ENCODE measurements around the gene VPS33A.

Gene VPS33A

GRCh38 chr12:122266230-122266901 lies at the start of gene VPS33A:
Gene VPS33A, minus strand, starts transcription at chr12:122266494. Its CDS starts 86 bp downstream, at chr12:122266408.
- in situ Hi-C loops (cut with MboI; ENCODE audit: low sequenced_read_pairs, unreplicated experiment) = no loop called here
- TF ChIP-seq CTCF (IDR thresholded peaks at IDR 0.05; ENCODE audit: borderline replicate concordance, control extremely low read depth, extremely low read depth, insufficient read depth, missing control alignments) = no peak
- DNase-seq (ENCODE audit: low spot score) = peak; percentile 97

GRCh38 chr12:122312926-122313325 lies 46.6 kb upstream of the VPS33A start:
- DNase-seq (ENCODE audit: low spot score) = no peak
- TF ChIP-seq CTCF (IDR thresholded peaks at IDR 0.05; ENCODE audit: borderline replicate concordance, control extremely low read depth, extremely low read depth, insufficient read depth, missing control alignments) = no peak
- in situ Hi-C loops (cut with MboI; ENCODE audit: low sequenced_read_pairs, unreplicated experiment) = no loop called here

GRCh38 chr12:122311696-122312095 lies 45.4 kb upstream of the VPS33A start:
- in situ Hi-C loops (cut with MboI; ENCODE audit: low sequenced_read_pairs, unreplicated experiment) = no loop called here
- no peak for TF ChIP-seq CTCF (IDR thresholded peaks at IDR 0.05; ENCODE audit: borderline replicate concordance, control extremely low read depth, extremely low read depth, insufficient read depth, missing control alignments)
- no peak for DNase-seq (ENCODE audit: low spot score)

GRCh38 chr12:122310626-122311333 lies 44.5 kb upstream of the VPS33A start:
- no peak for TF ChIP-seq CTCF (IDR thresholded peaks at IDR 0.05; ENCODE audit: borderline replicate concordance, control extremely low read depth, extremely low read depth, insufficient read depth, missing control alignments)
- DNase-seq (ENCODE audit: low spot score) = no peak
- in situ Hi-C loops (cut with MboI; ENCODE audit: low sequenced_read_pairs, unreplicated experiment) = no loop called here

GRCh38 chr12:122309564-122310121 lies 43.3 kb upstream of the VPS33A start:
- TF ChIP-seq CTCF (IDR thresholded peaks at IDR 0.05; ENCODE audit: borderline replicate concordance, control extremely low read depth, extremely low read depth, insufficient read depth, missing control alignments) = no peak
- no peak for DNase-seq (ENCODE audit: low spot score)
- in situ Hi-C loops (cut with MboI; ENCODE audit: low sequenced_read_pairs, unreplicated experiment) = no loop called here

- in situ Hi-C loops (cut with MboI; ENCODE audit: low sequenced_read_pairs, unreplicated experiment) = no loop called here
- DNase-seq (ENCODE audit: low spot score) = no peak
- no peak for TF ChIP-seq CTCF (IDR thresholded peaks at IDR 0.05; ENCODE audit: borderline replicate concordance, control extremely low read depth, extremely low read depth, insufficient read depth, missing control alignments)
Measured at GRCh38 chr12:122308811-122309210, 42.5 kb upstream of the VPS33A start.

Data from GM13976 (cell line).